Common myeloid progenitor, CD34-positive (primary cell): ENCODE measurements around the gene PIM1.

Experiments used
- CTCF ChIA-PET: fragments of 350-600 bp; sonication (Branson Sonifier 250); formaldehyde crosslinking; loops from one replicate; lab custom pipeline; 2021; ENCODE audit warnings: antibody characterized with exemption; lab: Charles Lee
- POLR2A ChIA-PET: fragments of 350-600 bp; sonication (Branson Sonifier 250); formaldehyde crosslinking; loops from one replicate; lab custom pipeline; 2021; ENCODE audit warnings: antibody characterized with exemption; lab: Charles Lee
- DNase-seq, 3 donors: peaks; one replicate each; pipeline versions ENCODE4 v3.0.0 to v3.0.0-alpha.2; 2013
- H3K27ac ChIP-seq, 2 experiments: 1 replicate in 1 of 2; 2 replicates in 1 of 2; pipeline ENCODE4 v1.7.0; 2013; ENCODE audit warnings: inconsistent platforms in 2 of 2, low read length in 2 of 2, mild to moderate bottlenecking in 2 of 2, low read depth in 1 of 2, moderate library complexity in 1 of 2; ENCODE audit not compliant: severe bottlenecking in 2 of 2, insufficient read depth in 1 of 2, poor library complexity in 1 of 2
- H3K27me3 ChIP-seq, 5 experiments: replicated peaks in 2 of 5; 1 replicate in 3 of 5; 2 replicates in 2 of 5; pipeline versions ENCODE4 v1.6.1 to v1.7.0; 2013; ENCODE audit warnings: low read length in 4 of 5, mild to moderate bottlenecking in 2 of 5, moderate library complexity in 2 of 5, inconsistent platforms in 1 of 5; ENCODE audit not compliant: insufficient read depth in 5 of 5, control insufficient read depth in 4 of 5
- H3K36me3 ChIP-seq, 4 experiments: 1 replicate in 2 of 4; 2 replicates in 2 of 4; pipeline versions ENCODE4 v1.6.1 to v1.7.0; 2013; ENCODE audit warnings: low read length in 3 of 4, control low read depth in 1 of 4, mild to moderate bottlenecking in 1 of 4; ENCODE audit not compliant: control insufficient read depth in 4 of 4, insufficient read depth in 4 of 4
- H3K4me1 ChIP-seq, 4 experiments: 1 replicate in 3 of 4; 2 replicates in 1 of 4; pipeline versions ENCODE4 v1.6.1 to v1.7.1; 2013; ENCODE audit warnings: low read length in 3 of 4, mild to moderate bottlenecking in 3 of 4, control low read depth in 1 of 4, inconsistent platforms in 1 of 4, moderate library complexity in 1 of 4; ENCODE audit not compliant: control insufficient read depth in 4 of 4, insufficient read depth in 4 of 4; ENCODE audit errors: control extremely low read depth in 1 of 4
- H3K4me3 ChIP-seq, 7 experiments: 1 replicate in 4 of 7; 2 replicates in 3 of 7; pipeline versions ENCODE4 v1.5.1 to v1.7.0; 2013; ENCODE audit warnings: mild to moderate bottlenecking in 7 of 7, low read length in 6 of 7, moderate library complexity in 6 of 7, inconsistent platforms in 2 of 7, low read depth in 2 of 7, control low read depth in 1 of 7; ENCODE audit not compliant: insufficient read depth in 4 of 7, control insufficient read depth in 1 of 7; ENCODE audit errors: extremely low read depth in 1 of 7
- H3K9me3 ChIP-seq, 5 experiments: 1 replicate in 4 of 5; 2 replicates in 1 of 5; pipeline versions ENCODE4 v1.6.1 to v1.7.1; 2013; ENCODE audit warnings: low read length in 4 of 5, mild to moderate bottlenecking in 2 of 5, inconsistent platforms in 1 of 5, low read depth in 1 of 5, moderate library complexity in 1 of 5; ENCODE audit not compliant: control insufficient read depth in 4 of 5, insufficient read depth in 2 of 5; ENCODE audit errors: control extremely low read depth in 1 of 5
- WGBS: methylation state at CpG from one replicate; pipeline ENCODE4 v1.1.5; 2013; ENCODE audit not compliant: insufficient coverage; 5-methylcytosine and 5-hydroxymethylcytosine counted together

The PIM1 gene

DNA sequence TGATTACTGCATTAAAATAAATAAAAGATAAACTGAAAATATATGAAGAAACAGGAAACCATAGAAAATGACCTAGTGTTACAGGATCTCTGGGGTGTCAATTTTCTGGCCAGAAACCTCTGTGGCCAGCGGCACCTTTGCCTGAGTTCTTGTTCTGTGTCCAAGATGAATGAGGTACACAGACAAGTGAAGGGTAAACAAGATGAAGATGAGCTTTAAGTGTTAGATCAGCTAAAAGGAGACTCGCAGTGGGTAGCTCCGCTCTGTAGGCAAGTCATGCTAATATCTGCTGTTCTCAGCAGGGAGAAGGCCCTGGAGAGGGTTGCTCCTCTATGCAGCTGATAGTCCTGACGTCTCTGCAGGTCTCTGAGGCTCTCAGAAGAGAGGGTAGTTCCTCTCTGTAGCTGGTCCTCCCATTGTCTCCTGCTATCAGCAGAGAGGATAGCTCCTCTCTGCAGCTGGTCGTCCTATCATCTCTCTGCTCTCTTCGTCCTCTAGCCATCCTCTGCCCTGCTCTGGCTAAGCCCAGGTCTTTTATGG is 51.7 kb downstream of the PIM1 start:
- POLR2A ChIA-PET = interaction anchor here (0.5 to 1.6 kb wide), 4 partner anchors 25 to 77 kb away, joined by 3 to 9 read pairs (median 4); partner anchors contain the start of genes TBC1D22B and TMEM217
- 79% methylated on average over 5 of the region's 6 CpGs for WGBS
- no peak overlapping the region for H3K27ac ChIP-seq
- H3K4me3 ChIP-seq = peak overlapping the region; percentile 68 to 92 (median 81)
- DNase-seq = no peak
- peaks cover 2 to 32% (median 12%) of the 10 kb centered on the region in 4 experiments for H3K4me1 ChIP-seq
- no peaks in the 10 kb centered on the region for H3K27me3 ChIP-seq
- CTCF ChIA-PET = interaction anchor here (0.6 to 2.4 kb wide), 7 partner anchors 12 to 203 kb away, joined by 3 to 7 read pairs (median 3); no protein-coding TSS in a partner anchor
- no peaks in the 10 kb centered on the region for H3K9me3 ChIP-seq
- no peaks in the 10 kb centered on the region for H3K36me3 ChIP-seq

DNA sequence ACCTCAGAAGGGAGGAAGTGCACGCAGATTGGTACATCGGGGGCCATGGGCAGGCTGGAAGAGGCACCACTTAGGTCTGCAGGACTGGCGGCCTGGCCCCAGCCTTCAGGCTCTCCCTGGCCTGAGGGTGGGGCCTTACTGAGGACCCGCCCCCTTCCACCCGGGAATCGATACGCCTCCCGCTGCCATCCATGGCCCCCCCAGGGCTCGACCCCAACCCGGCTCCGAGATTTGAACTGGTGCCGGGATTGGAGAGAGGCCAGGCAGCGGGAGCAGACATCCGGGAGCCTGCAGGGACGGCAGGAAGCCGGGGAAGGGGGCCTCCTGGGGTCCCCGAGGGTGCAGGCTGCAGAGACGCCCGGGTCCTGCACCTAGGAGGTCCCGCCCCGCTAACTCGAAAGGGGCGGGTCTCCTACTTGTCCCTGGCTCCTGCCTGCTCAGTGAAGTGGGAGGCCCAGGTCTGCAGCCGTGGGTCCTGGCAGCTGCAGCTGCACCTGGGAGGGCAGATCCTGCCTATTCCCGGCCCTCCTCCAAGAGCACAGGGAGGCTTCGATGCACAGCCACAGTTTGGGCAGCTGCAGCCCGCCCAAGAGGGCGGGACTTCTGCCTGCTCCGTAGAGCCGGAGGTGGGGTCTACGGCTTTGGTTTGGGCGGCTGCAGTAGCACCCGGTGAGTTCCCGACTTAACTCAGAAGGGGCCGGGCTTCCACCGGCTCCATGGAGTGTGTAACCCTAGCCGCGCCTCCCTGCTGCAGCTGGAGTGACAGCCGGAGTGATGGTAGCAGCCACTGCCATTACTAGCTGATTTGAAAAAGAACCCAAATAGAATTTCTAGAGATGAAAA is 52.4 kb downstream of the PIM1 start:
- Histone ChIP-seq H3K9me3 (no peaks in the 10 kb centered on the region), H3K27ac (no peak overlapping the region), H3K4me1 (peaks cover 2 to 32% (median 12%) of the 10 kb centered on the region in 4 experiments), H3K4me3 (peak overlapping the region; percentile 68 to 92 (median 81)), H3K36me3 (no peaks in the 10 kb centered on the region), H3K27me3 (no peaks in the 10 kb centered on the region)
- DNase-seq = peak; percentile 74 to 92 (median 91)
- ChIA-PET CTCF (interaction anchor here (0.7 to 2.4 kb wide), 10 partner anchors 10 to 204 kb away, joined by 3 to 7 read pairs (median 3); partner anchors contain the start of genes TBC1D22B and TMEM217), POLR2A (interaction anchor here (0.6 to 1.6 kb wide), 3 partner anchors 24 to 37 kb away, joined by 3 to 9 read pairs (median 4); partner anchors contain the start of genes TBC1D22B and TMEM217)
- under 1% methylated on average over 34 of the region's 39 CpGs for WGBS

DNA sequence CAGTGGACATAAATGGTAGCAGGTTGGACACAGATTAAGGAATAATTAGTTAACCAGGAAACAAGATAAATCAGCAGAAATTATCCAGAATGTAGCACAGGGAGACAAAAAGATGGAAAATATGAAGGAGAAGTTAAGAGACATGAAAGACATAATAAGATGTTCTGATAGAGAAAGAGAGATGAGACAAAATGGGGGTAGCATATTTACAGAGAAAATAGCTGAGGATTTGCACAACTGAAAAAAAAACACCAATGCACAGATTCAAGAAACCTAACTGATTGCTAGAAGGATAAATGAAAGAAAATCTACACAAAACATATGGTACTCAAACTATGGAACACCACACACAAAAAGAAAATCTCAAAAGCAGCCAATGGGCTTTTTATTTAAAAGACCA is 53.0 kb downstream of the PIM1 start:
- CTCF ChIA-PET = interaction anchor here (1.3 to 2.4 kb wide), 6 partner anchors 9 to 204 kb away, joined by 3 to 7 read pairs (median 4); partner anchors contain the start of genes TBC1D22B and TMEM217
- Histone ChIP-seq H3K27me3 (no peaks in the 10 kb centered on the region), H3K27ac (no peak overlapping the region), H3K9me3 (no peaks in the 10 kb centered on the region), H3K36me3 (no peaks in the 10 kb centered on the region), H3K4me1 (peaks cover 2 to 32% (median 12%) of the 10 kb centered on the region in 4 experiments), H3K4me3 (peak overlapping the region in 6 of 7 experiments; percentile 68 to 92 (median 80))
- DNase-seq = no peak
- POLR2A ChIA-PET = interaction anchor here (1.0 to 1.6 kb wide), 2 partner anchors 35 to 36 kb away, joined by 3 to 9 read pairs; partner anchors contain the start of genes TBC1D22B and TMEM217
